ENCODE measurements around the gene TEKT5.

The TEKT5 gene

DNA sequence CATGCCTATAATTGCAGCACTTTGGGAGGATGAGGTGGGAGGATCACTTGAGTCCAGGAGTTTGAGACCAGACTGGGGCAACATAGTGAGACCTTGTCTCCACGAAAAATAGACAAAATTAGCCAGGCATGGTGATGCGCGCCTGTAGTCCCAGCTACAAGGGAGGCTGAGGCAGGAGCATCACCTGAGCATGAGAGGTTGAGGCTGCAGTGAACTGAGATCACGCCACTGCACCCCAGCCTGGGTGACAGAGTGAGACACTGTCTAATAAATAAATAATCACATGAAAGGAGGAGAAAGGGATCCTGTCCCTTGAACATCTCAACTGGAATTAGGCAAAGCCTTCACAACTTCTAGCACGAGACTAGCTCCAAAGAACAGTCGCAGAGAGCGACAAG lies 53.2 kb downstream of the TEKT5 start:
- Histone ChIP-seq H3K27me3 (ENCODE audit: insufficient read depth, poor library complexity, severe bottlenecking) (no peaks in the 10 kb centered on the region), H3K4me3 (replicated peaks; ENCODE audit: insufficient read depth, low read length) (no peak overlapping the region), H3K27ac (replicated peaks) (no peak overlapping the region)
- TF ChIP-seq SPI1 (IDR thresholded peaks at IDR 0.05; ENCODE audit: borderline replicate concordance, low read depth): no peak
- no peak for TF ChIP-seq GABPA (IDR thresholded peaks at IDR 0.05; ENCODE audit: low read depth)
- TF ChIP-seq, protein P1, sequence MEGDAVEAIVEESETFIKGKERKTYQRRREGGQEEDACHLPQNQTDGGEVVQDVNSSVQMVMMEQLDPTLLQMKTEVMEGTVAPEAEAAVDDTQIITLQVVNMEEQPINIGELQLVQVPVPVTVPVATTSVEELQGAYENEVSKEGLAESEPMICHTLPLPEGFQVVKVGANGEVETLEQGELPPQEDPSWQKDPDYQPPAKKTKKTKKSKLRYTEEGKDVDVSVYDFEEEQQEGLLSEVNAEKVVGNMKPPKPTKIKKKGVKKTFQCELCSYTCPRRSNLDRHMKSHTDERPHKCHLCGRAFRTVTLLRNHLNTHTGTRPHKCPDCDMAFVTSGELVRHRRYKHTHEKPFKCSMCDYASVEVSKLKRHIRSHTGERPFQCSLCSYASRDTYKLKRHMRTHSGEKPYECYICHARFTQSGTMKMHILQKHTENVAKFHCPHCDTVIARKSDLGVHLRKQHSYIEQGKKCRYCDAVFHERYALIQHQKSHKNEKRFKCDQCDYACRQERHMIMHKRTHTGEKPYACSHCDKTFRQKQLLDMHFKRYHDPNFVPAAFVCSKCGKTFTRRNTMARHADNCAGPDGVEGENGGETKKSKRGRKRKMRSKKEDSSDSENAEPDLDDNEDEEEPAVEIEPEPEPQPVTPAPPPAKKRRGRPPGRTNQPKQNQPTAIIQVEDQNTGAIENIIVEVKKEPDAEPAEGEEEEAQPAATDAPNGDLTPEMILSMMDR (IDR thresholded peaks at IDR 0.05; ENCODE audit: insufficient read depth, low read length): no peak
- TF ChIP-seq, protein P2, sequence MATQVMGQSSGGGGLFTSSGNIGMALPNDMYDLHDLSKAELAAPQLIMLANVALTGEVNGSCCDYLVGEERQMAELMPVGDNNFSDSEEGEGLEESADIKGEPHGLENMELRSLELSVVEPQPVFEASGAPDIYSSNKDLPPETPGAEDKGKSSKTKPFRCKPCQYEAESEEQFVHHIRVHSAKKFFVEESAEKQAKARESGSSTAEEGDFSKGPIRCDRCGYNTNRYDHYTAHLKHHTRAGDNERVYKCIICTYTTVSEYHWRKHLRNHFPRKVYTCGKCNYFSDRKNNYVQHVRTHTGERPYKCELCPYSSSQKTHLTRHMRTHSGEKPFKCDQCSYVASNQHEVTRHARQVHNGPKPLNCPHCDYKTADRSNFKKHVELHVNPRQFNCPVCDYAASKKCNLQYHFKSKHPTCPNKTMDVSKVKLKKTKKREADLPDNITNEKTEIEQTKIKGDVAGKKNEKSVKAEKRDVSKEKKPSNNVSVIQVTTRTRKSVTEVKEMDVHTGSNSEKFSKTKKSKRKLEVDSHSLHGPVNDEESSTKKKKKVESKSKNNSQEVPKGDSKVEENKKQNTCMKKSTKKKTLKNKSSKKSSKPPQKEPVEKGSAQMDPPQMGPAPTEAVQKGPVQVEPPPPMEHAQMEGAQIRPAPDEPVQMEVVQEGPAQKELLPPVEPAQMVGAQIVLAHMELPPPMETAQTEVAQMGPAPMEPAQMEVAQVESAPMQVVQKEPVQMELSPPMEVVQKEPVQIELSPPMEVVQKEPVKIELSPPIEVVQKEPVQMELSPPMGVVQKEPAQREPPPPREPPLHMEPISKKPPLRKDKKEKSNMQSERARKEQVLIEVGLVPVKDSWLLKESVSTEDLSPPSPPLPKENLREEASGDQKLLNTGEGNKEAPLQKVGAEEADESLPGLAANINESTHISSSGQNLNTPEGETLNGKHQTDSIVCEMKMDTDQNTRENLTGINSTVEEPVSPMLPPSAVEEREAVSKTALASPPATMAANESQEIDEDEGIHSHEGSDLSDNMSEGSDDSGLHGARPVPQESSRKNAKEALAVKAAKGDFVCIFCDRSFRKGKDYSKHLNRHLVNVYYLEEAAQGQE (IDR thresholded peaks at IDR 0.05; ENCODE audit: insufficient replicate concordance, low read depth): no peak
- no peak for TF ChIP-seq POLR2AphosphoS5 (IDR thresholded peaks at IDR 0.05; ENCODE audit: low read depth)
- no peak for DNase-seq (ENCODE audit: low read depth in 1 of 2, low spot score in 1 of 2)

DNA sequence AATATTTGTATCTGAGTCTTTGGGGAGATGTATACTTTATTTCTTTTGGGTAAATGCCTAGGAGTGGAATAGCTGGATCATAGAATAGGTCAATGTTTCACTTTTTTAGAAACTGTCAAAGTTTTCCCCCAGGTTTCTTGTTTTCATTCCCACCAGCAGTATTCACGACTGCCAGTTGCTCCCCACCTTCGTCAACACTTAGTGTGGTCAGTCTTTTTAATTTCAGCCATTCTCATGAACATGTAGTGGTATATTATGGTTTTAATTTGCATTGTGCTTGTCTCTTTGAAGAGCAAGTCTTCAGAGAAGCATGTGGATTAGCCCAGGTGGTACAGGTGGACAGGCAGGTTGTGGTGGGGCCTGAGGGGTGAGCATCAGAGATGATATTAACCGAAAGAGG lies 53.8 kb downstream of the TEKT5 start:
- H3K27ac ChIP-seq (replicated peaks): no peak overlapping the region
- DNase-seq (ENCODE audit: low read depth in 1 of 2, low spot score in 1 of 2): no peak
- no peaks in the 10 kb centered on the region for H3K27me3 ChIP-seq (ENCODE audit: insufficient read depth, poor library complexity, severe bottlenecking)
- TF ChIP-seq POLR2AphosphoS5 (IDR thresholded peaks at IDR 0.05; ENCODE audit: low read depth) (no peak), SPI1 (IDR thresholded peaks at IDR 0.05; ENCODE audit: borderline replicate concordance, low read depth) (no peak), GABPA (IDR thresholded peaks at IDR 0.05; ENCODE audit: low read depth) (no peak)
- TF ChIP-seq, protein P2 (IDR thresholded peaks at IDR 0.05; ENCODE audit: insufficient replicate concordance, low read depth): no peak
- TF ChIP-seq, protein P1 (IDR thresholded peaks at IDR 0.05; ENCODE audit: insufficient read depth, low read length): no peak
- no peak overlapping the region for H3K4me3 ChIP-seq (replicated peaks; ENCODE audit: insufficient read depth, low read length)

DNA sequence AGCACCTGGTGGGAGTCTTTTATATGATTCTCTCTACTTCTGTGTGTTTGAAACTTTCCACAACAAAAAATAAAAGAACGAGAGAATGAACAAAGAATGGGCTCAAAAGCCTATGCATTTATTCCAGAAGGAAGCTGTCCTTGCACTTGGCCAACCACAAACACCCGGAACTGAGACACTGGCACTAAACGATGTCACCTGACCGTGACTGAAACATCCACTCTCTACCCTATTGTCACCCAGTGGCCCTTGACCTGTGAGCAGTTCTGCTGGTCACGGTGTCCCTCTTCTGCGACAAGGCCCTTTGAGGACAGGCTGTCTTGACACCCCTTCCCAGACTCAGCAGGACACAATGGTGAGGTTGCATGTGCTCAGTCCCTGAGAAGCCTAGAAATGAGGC lies 56.6 kb downstream of the TEKT5 start:
- TF ChIP-seq, protein P1 (IDR thresholded peaks at IDR 0.05; ENCODE audit: insufficient read depth, low read length): no peak
- TF ChIP-seq GABPA (IDR thresholded peaks at IDR 0.05; ENCODE audit: low read depth): no peak
- no peak for TF ChIP-seq SPI1 (IDR thresholded peaks at IDR 0.05; ENCODE audit: borderline replicate concordance, low read depth)
- TF ChIP-seq, protein P2 (IDR thresholded peaks at IDR 0.05; ENCODE audit: insufficient replicate concordance, low read depth): no peak
- TF ChIP-seq POLR2AphosphoS5 (IDR thresholded peaks at IDR 0.05; ENCODE audit: low read depth): no peak
- Histone ChIP-seq H3K27me3 (ENCODE audit: insufficient read depth, poor library complexity, severe bottlenecking) (no peaks in the 10 kb centered on the region), H3K27ac (replicated peaks) (no peak overlapping the region), H3K4me3 (replicated peaks; ENCODE audit: insufficient read depth, low read length) (no peak overlapping the region)
- no peak for DNase-seq (ENCODE audit: low read depth in 1 of 2, low spot score in 1 of 2)
